K562 (cell line): ENCODE results near the gene LPAR2. TPM values are rescaled to one million over a fixed set of nuclear protein-coding genes. Genes with fewer than 3 reads are reported as not detected.

Experiments
- ATAC-seq: fragments of 200-7000 bp; cut with Tn5 transposase; 3 replicates; pipeline ENCODE4 v1.9.1; 2020; ENCODE audit warnings: moderate library complexity
- BruUV-seq: library from RNA; stranded (reverse); fragments of 400-500 nt; replicated peaks from 2 replicates; lab custom pipeline; 2021; lab: Mats Ljungman, UMichigan
- CTCF ChIA-PET: fragments of 300-600 bp; formaldehyde crosslinking; extraction: SDS; loops from one replicate; lab custom pipeline; 2021; ENCODE audit warnings: low intra/inter-chr PET ratio; lab: Yijun Ruan, JAX
- POLR2A ChIA-PET: fragments of 300-600, 350-650 bp; sonication (Branson Sonifier 250); formaldehyde crosslinking; extraction: SDS; loops from one replicate; lab custom pipeline; 2021; ENCODE audit warnings: antibody characterized with exemption, inconsistent platforms; lab: Yijun Ruan, JAX
- DNase-seq, 4 experiments: peaks; one replicate each; pipeline versions ENCODE4 v3.0.0 to v3.0.0-alpha.2; 2011 to 2018; ENCODE audit warnings: low spot score in 3 of 4, mixed read lengths in 3 of 4; ENCODE audit errors: extremely low read depth in 1 of 4
- FAIRE-seq: peaks from 2 replicates; lab custom pipeline; 2011; peaks lifted over from hg19 to GRCh38; lab: Jason Lieb, UNC
- H2AFZ ChIP-seq: 2 replicates; pipeline ENCODE4 v1.6.0; 2011; ENCODE audit warnings: low read depth, low read length, control low read depth, inconsistent platforms
- H3K27ac ChIP-seq: fragments of 200-600 bp; 3 replicates; pipeline ENCODE4 v1.8.0; 2011; ENCODE audit warnings: low read depth, mild to moderate bottlenecking, control low read depth, inconsistent platforms, low read length, moderate library complexity, mixed read lengths; ENCODE audit errors: extremely low read depth
- H3K27me3 ChIP-seq, 2 experiments: fragments of 300-600 bp in 1 of 2; 2 replicates in 1 of 2; 3 replicates in 1 of 2; pipeline versions ENCODE4 v1.6.0 to v1.8.0; 2011; ENCODE audit warnings: inconsistent platforms in 2 of 2, low read length in 2 of 2, mild to moderate bottlenecking in 1 of 2, mixed read lengths in 1 of 2, moderate library complexity in 1 of 2; ENCODE audit not compliant: control insufficient read depth in 2 of 2, insufficient read depth in 2 of 2
- H3K36me3 ChIP-seq: fragments of 300-600 bp; 3 replicates; pipeline ENCODE4 v1.8.0; 2011; ENCODE audit warnings: mild to moderate bottlenecking, low read length, inconsistent platforms; ENCODE audit not compliant: control insufficient read depth, insufficient read depth
- H3K4me1 ChIP-seq, 2 experiments: fragments of 200-600 bp in 1 of 2; replicated peaks in 1 of 2; 2 replicates in 1 of 2; 3 replicates in 1 of 2; pipeline versions ENCODE4 v1.5.1 to v1.8.0; 2011; ENCODE audit warnings: inconsistent platforms in 2 of 2, low read length in 2 of 2, mild to moderate bottlenecking in 1 of 2, mixed read lengths in 1 of 2, moderate library complexity in 1 of 2; ENCODE audit not compliant: control insufficient read depth in 2 of 2, insufficient read depth in 2 of 2
- H3K4me2 ChIP-seq: 2 replicates; pipeline ENCODE4 v1.6.1; 2011; ENCODE audit warnings: low read length, control low read depth, inconsistent platforms, mixed read lengths; ENCODE audit not compliant: insufficient read depth
- H3K4me3 ChIP-seq: fragments of 200-600 bp; sonication (generic), shearing (Covaris generic); 2 replicates; pipeline ENCODE4 v1.5.1; 2016; ENCODE audit warnings: control low read depth, inconsistent platforms
- H3K79me2 ChIP-seq: fragments of 200-600 bp; 3 replicates; pipeline ENCODE4 v1.8.0; 2011; ENCODE audit warnings: low read length, inconsistent platforms; ENCODE audit not compliant: control insufficient read depth, insufficient read depth
- H3K9ac ChIP-seq, 2 experiments: 2 replicates each; pipeline versions ENCODE4 v1.6.0 to v1.6.1; 2011; ENCODE audit warnings: low read depth in 2 of 2, low read length in 2 of 2, control low read depth in 1 of 2, inconsistent platforms in 1 of 2, mild to moderate bottlenecking in 1 of 2, mixed read lengths in 1 of 2; ENCODE audit not compliant: insufficient read depth in 1 of 2
- H3K9me1 ChIP-seq: one replicate; pipeline ENCODE4 v1.6.0; 2011; ENCODE audit warnings: inconsistent platforms, mild to moderate bottlenecking, low read length, moderate library complexity; ENCODE audit not compliant: control insufficient read depth, insufficient read depth
- H3K9me3 ChIP-seq: replicated peaks from 2 replicates; pipeline ENCODE4 v1.5.1; 2011; ENCODE audit warnings: low read depth, low read length, inconsistent platforms; ENCODE audit not compliant: control insufficient read depth, insufficient read depth
- H4K20me1 ChIP-seq: replicated peaks from 2 replicates; pipeline ENCODE4 v1.6.1; 2011; ENCODE audit warnings: low read length, inconsistent platforms, mixed read lengths; ENCODE audit not compliant: control insufficient read depth, insufficient read depth
- BRD4 ChIP-seq: fragments of 200-600 bp; sonication (generic); IDR thresholded peaks from 2 replicates; pipeline ENCODE4 v1.6.1; 2017; ENCODE audit warnings: inconsistent platforms
- POLR2G ChIP-seq: fragments of 200-400 bp; formaldehyde crosslinking; IDR thresholded peaks from 2 replicates; pipeline ENCODE4 v1.6.1; 2017; ENCODE audit warnings: low read depth, mild to moderate bottlenecking, antibody characterized with exemption, low read length, moderate library complexity
- RBFOX2 ChIP-seq: fragments of 200-400 bp; formaldehyde crosslinking; IDR thresholded peaks from 2 replicates; pipeline ENCODE4 v1.6.1; 2017; ENCODE audit warnings: low read depth, mild to moderate bottlenecking, low read length, moderate library complexity
- ZNF282 ChIP-seq: sonication (generic); formaldehyde crosslinking; IDR thresholded peaks from 2 replicates; pipeline ENCODE4 v1.8.1; 2023; ENCODE audit warnings: missing genetic modification reagents
- WGBS: fragments of 100-300 bp; shearing (Covaris generic); methylation state at CpG from one replicate; pipeline ENCODE4 v1.1.6; 2016; ENCODE audit warnings: low coverage, mixed read lengths; ENCODE audit not compliant: insufficient coverage; ENCODE audit errors: missing lambda C conversion rate; 5-methylcytosine and 5-hydroxymethylcytosine counted together
- in situ Hi-C: fragments of 300-500 bp; cut with MboI; formaldehyde crosslinking; loops from 4 replicates; pipeline ENCODE4 v1.15.0; 2018; ENCODE audit warnings: inconsistent platforms, mixed read lengths
- intact Hi-C: fragments of 100-400 bp; cut with micrococcal nuclease; formaldehyde crosslinking; loops from 2 replicates; pipeline ENCODE4 v1.14.2; 2022
- polyA plus RNA-seq, 8 experiments: library from polyadenylated mRNA; depleted of rRNA in 4 of 8; stranded (reverse) in 5 of 8; unstranded in 3 of 8; fragments of >200 nt; fragmentation: Nextera tagmentation in 2 of 8; fragmentation: Illumina TruSeq in 1 of 8; extraction: Ambion mirVana in 2 of 8; extraction: Trizol in 1 of 8; gene quantifications; 2 replicates each; pipeline versions ENCODE4 v1.2.1 to v1.2.3, GENCODE V29; 2011 to 2014; ENCODE audit warnings: inconsistent platforms in 1 of 8, missing spikeins in 1 of 8
- total RNA-seq, 7 experiments: library from RNA; depleted of rRNA in 6 of 7; stranded (reverse); fragments of >200 nt in 6 of 7; fragmentation: Illumina TruSeq in 2 of 7; extraction: Trizol in 2 of 7; gene quantifications; 2 replicates each; pipeline versions ENCODE4 v1.2.1 to v1.2.3, GENCODE V29; 2011 to 2021; ENCODE audit warnings: low replicate concordance in 1 of 7

LPAR2 gene
- total and polyA plus RNA-seq, 9 of the 15 experiments (the other 6 are each of a cell fraction or from before 2014, with no cell fraction given) = 0.63 to 13.8 (median 4.4) TPM

DNA sequence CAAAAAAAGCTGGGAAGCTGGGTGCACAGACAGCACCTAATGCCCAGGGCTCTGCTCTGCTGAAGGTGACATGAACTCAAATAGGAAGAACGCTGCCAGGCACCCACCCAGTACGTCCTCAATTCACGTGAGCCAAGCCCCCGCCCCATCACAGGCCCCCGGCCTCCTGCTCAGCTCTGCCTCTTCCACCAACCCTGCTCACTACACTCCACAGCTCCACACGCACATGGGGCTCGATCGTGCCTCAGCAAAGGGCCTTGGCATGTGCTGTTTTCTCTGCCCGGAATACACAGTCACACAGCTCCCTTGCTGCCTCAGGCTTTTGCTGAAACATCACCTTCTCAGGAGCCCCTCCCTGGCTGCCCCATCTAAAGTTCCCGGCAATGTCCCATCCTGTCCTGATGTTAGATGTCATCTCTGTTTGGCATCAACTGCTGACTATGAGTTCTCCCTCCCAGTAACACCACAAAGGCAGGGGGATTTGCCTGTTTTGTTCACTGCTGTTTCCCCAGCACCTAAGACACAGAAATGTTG, 33.2 kb upstream of the LPAR2 start:
- ChIA-PET POLR2A (interaction anchor here (0.8 to 5.0 kb wide), 4 partner anchors 10 to 239 kb away, joined by 3 to 40 read pairs (median 5); partner anchors contain the start of gene ZNF93), CTCF (no interaction called here)
- BruUV-seq = no TSS peak
- H3K4me1 ChIP-seq = peaks cover 10 to 36% of the 10 kb centered on the region in 2 experiments; a peak in 4 of 5 replicates
- DNase-seq (no peak), ATAC-seq (no peak)
- H4K20me1 ChIP-seq = peaks cover 9% of the 10 kb centered on the region; the same call in 1 of the 2 replicates
- no peak overlapping the region for H2AFZ ChIP-seq
- H3K9me3 ChIP-seq = no peaks in the 10 kb centered on the region; the same call in 1 of the 2 replicates
- no peaks in the 10 kb centered on the region for H3K27me3 ChIP-seq
- H3K79me2 ChIP-seq = peaks cover 36% of the 10 kb centered on the region
- no peaks in the 10 kb centered on the region for H3K9me1 ChIP-seq
- H3K4me3 ChIP-seq = no peak overlapping the region
- TF ChIP-seq BRD4 (no peak), RBFOX2 (0 out of 2 replicates have a peak, but pooled peaks have one; percentile 12), POLR2G (peak; percentile 43; the same call in 1 of the 2 replicates), ZNF282 (CRISPR knock-in tag) (no peak)
- TF ChIP-seq, all 486 proteins: peak for 2
- no peak overlapping the region for H3K27ac ChIP-seq
- in situ Hi-C loops = no loop called here
- H3K36me3 ChIP-seq = peaks cover 52% of the 10 kb centered on the region
- peak overlapping the region in 1 of 2 experiments; percentile 95; a peak in 2 of 4 replicates for H3K9ac ChIP-seq
- WGBS = 90% methylated on average over 10 of the region's 10 CpGs
- intact Hi-C loops = loop anchor here (10.0 kb wide), 1 partner anchor 74 kb away; the partner anchor contains the start of gene ZNF14
- H3K4me2 ChIP-seq = peak overlapping the region; percentile 99; the same call in 1 of the 2 replicates
- FAIRE-seq = no peak
